ENCODE results near the gene MYADM.

DNA sequence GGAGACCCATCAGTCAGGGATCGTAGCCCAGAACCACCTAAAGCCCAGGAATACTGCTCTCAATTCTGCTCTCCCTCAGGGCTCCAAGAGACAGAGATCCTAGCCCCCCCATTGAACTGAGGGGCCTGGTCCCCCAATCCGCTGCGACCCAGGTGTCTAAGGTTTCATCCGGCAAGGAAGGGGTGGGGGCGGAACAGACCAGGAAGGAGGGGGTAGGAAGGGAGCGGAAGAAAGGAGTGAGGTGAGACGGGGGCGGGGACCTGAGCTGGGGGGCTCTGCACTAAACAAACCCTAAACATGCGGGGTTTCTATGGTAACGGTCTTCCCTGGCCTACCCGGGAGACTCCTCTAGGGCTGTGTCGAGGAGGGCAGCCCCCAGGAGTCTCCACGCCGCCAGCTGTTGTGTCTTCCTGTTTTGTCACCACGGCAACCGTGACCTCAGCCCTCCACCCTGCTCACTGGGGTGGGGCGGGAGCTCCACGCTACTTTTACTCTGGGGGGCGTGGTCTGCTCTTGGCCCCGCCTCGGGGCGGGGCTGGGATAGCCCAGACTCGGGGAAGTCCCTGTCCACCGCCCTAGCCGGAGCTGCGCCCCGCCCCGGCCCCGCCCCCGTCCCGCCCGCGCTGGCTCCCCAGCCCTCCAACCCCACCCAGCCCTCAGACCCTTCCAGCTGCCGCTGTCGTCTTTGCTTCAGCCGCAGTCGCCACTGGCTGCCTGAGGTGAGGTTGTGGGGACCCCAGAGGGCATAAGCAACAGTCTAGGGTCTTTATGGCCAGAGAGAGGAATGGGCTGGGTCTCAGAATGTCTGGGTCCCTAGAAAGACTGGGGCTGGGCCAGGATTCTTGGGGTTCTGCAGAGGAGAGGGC is at the start of gene MYADM:
- TF ChIP-seq FOXK2 (IDR thresholded peaks at IDR 0.05) (no peak), ZNF384 (IDR thresholded peaks at IDR 0.05) (no peak), FOXA1 (IDR thresholded peaks at IDR 0.05) (no peak), SP1 (IDR thresholded peaks at IDR 0.05) (no peak), CTBP1 (IDR thresholded peaks at IDR 0.05; ENCODE audit: borderline replicate concordance) (no peak), ELF4 (IDR thresholded peaks at IDR 0.05) (no peak), BHLHE40 (IDR thresholded peaks at IDR 0.05; ENCODE audit: borderline replicate concordance) (no peak), ARNT (IDR thresholded peaks at IDR 0.05) (no peak), L3MBTL2 (conservative IDR thresholded peaks at IDR 0.05) (no peak), FOXM1 (IDR thresholded peaks at IDR 0.05; ENCODE audit: borderline replicate concordance) (no peak)
- TF ChIP-seq, protein P1, sequence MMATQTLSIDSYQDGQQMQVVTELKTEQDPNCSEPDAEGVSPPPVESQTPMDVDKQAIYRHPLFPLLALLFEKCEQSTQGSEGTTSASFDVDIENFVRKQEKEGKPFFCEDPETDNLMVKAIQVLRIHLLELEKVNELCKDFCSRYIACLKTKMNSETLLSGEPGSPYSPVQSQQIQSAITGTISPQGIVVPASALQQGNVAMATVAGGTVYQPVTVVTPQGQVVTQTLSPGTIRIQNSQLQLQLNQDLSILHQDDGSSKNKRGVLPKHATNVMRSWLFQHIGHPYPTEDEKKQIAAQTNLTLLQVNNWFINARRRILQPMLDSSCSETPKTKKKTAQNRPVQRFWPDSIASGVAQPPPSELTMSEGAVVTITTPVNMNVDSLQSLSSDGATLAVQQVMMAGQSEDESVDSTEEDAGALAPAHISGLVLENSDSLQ (IDR thresholded peaks at IDR 0.05): no peak

Measured in HEK293T (cell line).